ENCODE data around the gene ZFAND2A.

DNA sequence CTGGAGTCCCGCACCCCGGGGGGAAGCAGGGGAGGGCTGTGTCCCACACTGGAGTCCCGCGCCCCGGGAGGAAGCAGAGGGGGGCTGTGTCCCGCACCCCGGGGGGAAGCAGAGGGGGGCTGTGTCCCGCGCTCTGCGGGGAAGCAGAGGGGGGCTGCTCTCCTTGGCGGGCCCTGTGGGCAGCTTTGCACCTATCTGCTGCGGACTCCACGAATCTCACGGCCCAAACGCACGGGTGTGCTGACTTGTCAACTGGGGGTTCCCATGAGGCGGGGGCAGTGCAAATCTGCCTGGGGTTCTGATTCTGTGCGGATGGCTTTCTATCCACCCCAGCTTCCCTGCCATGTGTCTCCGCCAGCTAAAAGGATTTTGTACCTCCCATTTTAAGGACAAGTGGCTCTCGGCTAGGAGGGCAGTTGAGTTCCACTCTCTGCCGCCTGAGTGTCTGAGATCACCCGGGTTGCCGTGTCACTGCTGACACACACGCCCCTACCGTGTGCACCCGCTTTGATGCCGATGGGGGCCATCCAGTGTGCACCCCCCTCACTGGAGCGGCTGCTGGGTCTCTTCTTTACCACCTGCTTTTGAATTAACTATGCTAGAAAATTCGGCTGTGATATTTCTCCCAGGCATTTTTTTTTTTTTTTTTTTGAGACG, 51.6 kb downstream of the ZFAND2A start:
- TF ChIP-seq, protein P1, sequence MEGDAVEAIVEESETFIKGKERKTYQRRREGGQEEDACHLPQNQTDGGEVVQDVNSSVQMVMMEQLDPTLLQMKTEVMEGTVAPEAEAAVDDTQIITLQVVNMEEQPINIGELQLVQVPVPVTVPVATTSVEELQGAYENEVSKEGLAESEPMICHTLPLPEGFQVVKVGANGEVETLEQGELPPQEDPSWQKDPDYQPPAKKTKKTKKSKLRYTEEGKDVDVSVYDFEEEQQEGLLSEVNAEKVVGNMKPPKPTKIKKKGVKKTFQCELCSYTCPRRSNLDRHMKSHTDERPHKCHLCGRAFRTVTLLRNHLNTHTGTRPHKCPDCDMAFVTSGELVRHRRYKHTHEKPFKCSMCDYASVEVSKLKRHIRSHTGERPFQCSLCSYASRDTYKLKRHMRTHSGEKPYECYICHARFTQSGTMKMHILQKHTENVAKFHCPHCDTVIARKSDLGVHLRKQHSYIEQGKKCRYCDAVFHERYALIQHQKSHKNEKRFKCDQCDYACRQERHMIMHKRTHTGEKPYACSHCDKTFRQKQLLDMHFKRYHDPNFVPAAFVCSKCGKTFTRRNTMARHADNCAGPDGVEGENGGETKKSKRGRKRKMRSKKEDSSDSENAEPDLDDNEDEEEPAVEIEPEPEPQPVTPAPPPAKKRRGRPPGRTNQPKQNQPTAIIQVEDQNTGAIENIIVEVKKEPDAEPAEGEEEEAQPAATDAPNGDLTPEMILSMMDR (IDR thresholded peaks at IDR 0.05) = no peak
- TF ChIP-seq POLR2A (IDR thresholded peaks at IDR 0.05) = no peak

Measured in thyroid gland (tissue), 4 donors.